Tibial artery (tissue), 4 donors: Measurements from ENCODE around the gene PPP1R14C.

Experiments
- DNase-seq, 2 donors: peaks; one replicate each; pipeline ENCODE4 v3.0.0-alpha.2; 2019
- H3K27ac ChIP-seq, 2 donors: fragments of 200-600 bp; sonication (generic) in 1 of 2; 1 replicate in 1 of 2; 2 replicates in 1 of 2; pipeline ENCODE4 v1.5.1; 2018 to 2019; ENCODE audit warnings: mild to moderate bottlenecking in 1 of 2
- H3K27me3 ChIP-seq, 2 donors: fragments of 200-600 bp; sonication (generic) in 1 of 2; one replicate each; pipeline versions ENCODE4 v1.5.1 to v1.6.0; 2016 to 2019
- H3K36me3 ChIP-seq, 3 donors: fragments of 200-600 bp; sonication (generic) in 2 of 3; one replicate each; pipeline ENCODE4 v1.5.1; 2016 to 2019; ENCODE audit warnings: mild to moderate bottlenecking in 2 of 3
- H3K4me1 ChIP-seq, 4 donors: fragments of 200-600 bp; sonication (generic) in 2 of 4; 1 replicate in 3 of 4; 2 replicates in 1 of 4; pipeline ENCODE4 v1.5.1; 2016 to 2019
- H3K4me3 ChIP-seq, 2 donors: fragments of 200-600 bp; sonication (generic) in 1 of 2; 1 replicate in 1 of 2; 2 replicates in 1 of 2; pipeline ENCODE4 v1.5.1; 2018 to 2019; ENCODE audit warnings: mild to moderate bottlenecking in 2 of 2
- H3K9me3 ChIP-seq, 3 donors: fragments of 200-600 bp; sonication (generic) in 1 of 3; one replicate each; pipeline ENCODE4 v1.5.1; 2016 to 2019
- intact Hi-C: fragments of 100-400 bp; cut with DNase I; formaldehyde crosslinking; loops from one replicate; pipeline ENCODE4 v1.15.0; 2023; ENCODE audit warnings: low total_unique reads
- TF ChIP-seq, protein P1 (sequence below), 2 experiments: fragments of 200-600 bp in 1 of 2; fragments of 450-650 bp in 1 of 2; IDR thresholded peaks; one replicate each; pipeline ENCODE4 v1.5.1; 2017 to 2019; ENCODE audit warnings: antibody characterized with exemption in 2 of 2, mild to moderate bottlenecking in 1 of 2, moderate library complexity in 1 of 2

The PPP1R14C gene

DNA sequence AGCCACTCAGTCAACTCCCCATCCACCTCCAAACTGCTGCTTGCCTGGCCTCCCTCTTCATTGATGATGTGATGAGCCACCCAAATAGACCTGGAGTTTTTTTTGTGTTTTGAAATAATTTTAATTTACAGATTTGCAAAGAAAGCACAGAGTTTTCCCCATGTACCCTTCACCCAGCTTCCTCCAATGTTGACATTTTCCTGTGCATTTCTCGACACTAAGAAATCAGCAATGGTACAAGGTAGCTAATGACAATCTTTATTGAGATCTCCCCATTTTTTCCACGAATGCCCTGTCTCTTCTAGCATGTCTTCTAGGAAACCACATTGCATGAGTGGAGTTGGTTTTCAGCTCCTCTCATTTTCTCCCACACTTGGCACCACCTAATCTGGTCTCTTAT is 30.1 kb downstream of the PPP1R14C start:
- intact Hi-C loops: no loop called here
- no peak overlapping the region for H3K27ac ChIP-seq
- TF ChIP-seq, protein P1, sequence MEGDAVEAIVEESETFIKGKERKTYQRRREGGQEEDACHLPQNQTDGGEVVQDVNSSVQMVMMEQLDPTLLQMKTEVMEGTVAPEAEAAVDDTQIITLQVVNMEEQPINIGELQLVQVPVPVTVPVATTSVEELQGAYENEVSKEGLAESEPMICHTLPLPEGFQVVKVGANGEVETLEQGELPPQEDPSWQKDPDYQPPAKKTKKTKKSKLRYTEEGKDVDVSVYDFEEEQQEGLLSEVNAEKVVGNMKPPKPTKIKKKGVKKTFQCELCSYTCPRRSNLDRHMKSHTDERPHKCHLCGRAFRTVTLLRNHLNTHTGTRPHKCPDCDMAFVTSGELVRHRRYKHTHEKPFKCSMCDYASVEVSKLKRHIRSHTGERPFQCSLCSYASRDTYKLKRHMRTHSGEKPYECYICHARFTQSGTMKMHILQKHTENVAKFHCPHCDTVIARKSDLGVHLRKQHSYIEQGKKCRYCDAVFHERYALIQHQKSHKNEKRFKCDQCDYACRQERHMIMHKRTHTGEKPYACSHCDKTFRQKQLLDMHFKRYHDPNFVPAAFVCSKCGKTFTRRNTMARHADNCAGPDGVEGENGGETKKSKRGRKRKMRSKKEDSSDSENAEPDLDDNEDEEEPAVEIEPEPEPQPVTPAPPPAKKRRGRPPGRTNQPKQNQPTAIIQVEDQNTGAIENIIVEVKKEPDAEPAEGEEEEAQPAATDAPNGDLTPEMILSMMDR (IDR thresholded peaks at IDR 0.05): no peak
- no peak for DNase-seq
- no peaks in the 10 kb centered on the region for H3K27me3 ChIP-seq
- H3K36me3 ChIP-seq: no peaks in the 10 kb centered on the region
- H3K9me3 ChIP-seq: no peaks in the 10 kb centered on the region
- H3K4me1 ChIP-seq: no peaks in the 10 kb centered on the region
- no peak overlapping the region for H3K4me3 ChIP-seq

DNA sequence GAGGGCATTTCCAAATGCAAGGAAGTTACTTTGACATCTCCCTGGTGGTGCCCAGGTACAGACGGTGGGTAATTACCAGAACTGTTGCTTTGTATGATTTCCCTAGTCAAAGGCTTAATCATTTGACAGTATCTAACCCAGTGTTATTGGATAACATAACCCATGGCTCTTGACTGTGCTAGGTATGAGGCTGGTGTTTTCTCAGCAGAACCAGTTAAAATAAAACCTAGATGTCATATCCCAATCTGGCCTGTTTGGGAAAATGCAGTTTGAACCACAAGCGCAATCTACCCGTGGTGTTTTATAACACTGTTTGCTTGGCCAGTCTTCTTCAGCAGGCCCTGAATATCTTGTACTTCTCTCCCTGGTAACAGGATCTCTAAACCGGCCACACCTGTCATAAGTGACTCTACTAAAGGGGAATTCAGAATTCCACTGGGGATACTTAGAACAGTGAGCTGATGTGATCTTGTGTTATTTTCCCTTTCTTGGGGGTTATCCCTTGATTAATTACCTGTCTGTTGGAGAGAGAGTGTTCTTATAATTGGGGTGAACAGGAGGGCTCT is 32.8 kb downstream of the PPP1R14C start:
- Histone ChIP-seq H3K4me3 (no peak overlapping the region), H3K27ac (no peak overlapping the region), H3K36me3 (no peaks in the 10 kb centered on the region), H3K4me1 (no peaks in the 10 kb centered on the region), H3K27me3 (no peaks in the 10 kb centered on the region), H3K9me3 (no peaks in the 10 kb centered on the region)
- DNase-seq: no peak
- TF ChIP-seq, protein P1 (IDR thresholded peaks at IDR 0.05): no peak
- intact Hi-C loops: no loop called here

DNA sequence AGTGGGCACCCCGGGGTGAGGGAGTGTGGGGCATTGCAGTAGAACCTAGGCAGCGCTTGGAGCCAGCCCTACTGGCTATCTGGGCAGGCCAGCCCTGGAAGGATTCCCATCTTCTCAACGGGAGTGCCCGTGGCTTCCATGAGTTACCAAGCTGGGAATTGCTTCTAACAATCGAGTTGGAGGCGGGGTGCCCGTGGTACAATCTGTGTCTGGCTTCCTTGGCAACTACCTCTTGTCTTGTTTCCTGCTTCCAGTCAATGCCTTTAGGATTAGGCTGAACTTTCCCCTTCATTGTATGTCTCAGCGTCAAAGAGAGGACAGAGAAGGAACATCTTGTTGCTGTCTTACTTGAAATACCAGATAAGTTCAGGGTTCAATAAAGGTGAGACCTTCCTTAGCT is 33.3 kb downstream of the PPP1R14C start:
- no peaks in the 10 kb centered on the region for H3K9me3 ChIP-seq
- H3K4me3 ChIP-seq: no peak overlapping the region
- H3K36me3 ChIP-seq: no peaks in the 10 kb centered on the region
- H3K4me1 ChIP-seq: no peaks in the 10 kb centered on the region
- intact Hi-C loops: no loop called here
- H3K27me3 ChIP-seq: no peaks in the 10 kb centered on the region
- TF ChIP-seq, protein P1 (IDR thresholded peaks at IDR 0.05): no peak
- DNase-seq: no peak
- H3K27ac ChIP-seq: no peak overlapping the region

DNA sequence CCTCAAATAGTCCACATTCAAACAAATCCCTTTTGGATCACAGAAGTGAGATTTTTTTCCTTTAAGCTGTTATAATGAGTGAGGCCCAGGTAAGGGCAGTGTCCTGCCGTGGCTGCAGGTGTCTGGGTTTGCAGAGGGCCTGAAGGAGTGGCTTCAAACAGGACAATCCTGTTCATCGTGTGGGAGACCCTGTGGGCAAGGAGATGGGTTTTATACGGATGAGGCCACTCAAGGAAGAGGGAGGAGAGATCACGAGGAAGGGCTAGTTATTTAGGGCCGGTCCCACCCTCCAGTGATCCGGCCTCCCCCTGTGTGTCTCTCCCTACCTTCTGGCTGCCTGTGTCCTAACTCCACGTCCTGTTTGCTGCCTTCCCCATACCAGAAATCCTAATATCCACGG is 33.8 kb downstream of the PPP1R14C start:
- intact Hi-C loops: no loop called here
- Histone ChIP-seq H3K27me3 (no peaks in the 10 kb centered on the region), H3K4me3 (no peak overlapping the region), H3K27ac (no peak overlapping the region), H3K4me1 (no peaks in the 10 kb centered on the region), H3K9me3 (no peaks in the 10 kb centered on the region), H3K36me3 (no peaks in the 10 kb centered on the region)
- no peak for DNase-seq
- TF ChIP-seq, protein P1 (IDR thresholded peaks at IDR 0.05): no peak

DNA sequence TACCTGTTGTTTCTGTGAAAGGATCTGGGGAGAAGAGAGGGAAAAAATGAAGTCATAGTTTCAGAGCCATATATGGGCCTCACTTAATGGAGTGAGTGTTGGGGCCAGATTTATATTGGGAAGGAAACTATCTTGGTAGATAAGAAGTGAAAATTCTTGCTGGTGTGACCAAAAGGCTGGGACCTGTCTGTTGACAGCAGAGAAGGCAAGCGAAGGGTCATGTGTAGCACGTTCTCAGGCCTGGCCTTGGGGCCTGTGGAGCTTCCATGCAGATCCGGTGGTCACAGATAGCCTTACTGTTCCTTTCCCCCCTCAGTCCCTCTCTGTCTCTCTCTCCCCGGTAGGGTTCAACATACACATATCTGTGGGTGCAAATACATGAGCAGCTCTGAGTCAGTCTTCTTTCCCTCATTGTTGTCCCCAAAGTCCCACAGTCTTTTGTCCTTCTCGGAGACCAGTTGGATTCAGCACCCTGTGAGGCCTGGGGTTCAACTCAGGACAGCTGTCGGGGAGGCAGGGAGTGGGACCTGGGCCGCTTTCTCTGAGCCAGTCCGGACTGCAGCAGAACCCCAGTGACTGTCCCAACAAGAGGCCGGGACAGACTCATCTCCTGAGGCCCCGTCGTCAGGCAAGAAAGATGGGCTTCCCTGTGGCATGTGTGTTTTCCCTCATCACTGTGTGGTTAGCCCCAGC is 34.6 kb downstream of the PPP1R14C start:
- intact Hi-C loops: no loop called here
- no peaks in the 10 kb centered on the region for H3K36me3 ChIP-seq
- TF ChIP-seq, protein P1 (IDR thresholded peaks at IDR 0.05): no peak
- no peaks in the 10 kb centered on the region for H3K27me3 ChIP-seq
- no peak overlapping the region for H3K27ac ChIP-seq
- H3K9me3 ChIP-seq: no peaks in the 10 kb centered on the region
- DNase-seq: no peak
- H3K4me1 ChIP-seq: no peaks in the 10 kb centered on the region
- H3K4me3 ChIP-seq: no peak overlapping the region
